Measurements from ENCODE around the gene ZNF383.
"Not testable (repeated sequence)": the region's sequence is repeated elsewhere in the genome, so short reads cannot be mapped to it uniquely, and the experiment has no call there.

The ZNF383 gene

DNA sequence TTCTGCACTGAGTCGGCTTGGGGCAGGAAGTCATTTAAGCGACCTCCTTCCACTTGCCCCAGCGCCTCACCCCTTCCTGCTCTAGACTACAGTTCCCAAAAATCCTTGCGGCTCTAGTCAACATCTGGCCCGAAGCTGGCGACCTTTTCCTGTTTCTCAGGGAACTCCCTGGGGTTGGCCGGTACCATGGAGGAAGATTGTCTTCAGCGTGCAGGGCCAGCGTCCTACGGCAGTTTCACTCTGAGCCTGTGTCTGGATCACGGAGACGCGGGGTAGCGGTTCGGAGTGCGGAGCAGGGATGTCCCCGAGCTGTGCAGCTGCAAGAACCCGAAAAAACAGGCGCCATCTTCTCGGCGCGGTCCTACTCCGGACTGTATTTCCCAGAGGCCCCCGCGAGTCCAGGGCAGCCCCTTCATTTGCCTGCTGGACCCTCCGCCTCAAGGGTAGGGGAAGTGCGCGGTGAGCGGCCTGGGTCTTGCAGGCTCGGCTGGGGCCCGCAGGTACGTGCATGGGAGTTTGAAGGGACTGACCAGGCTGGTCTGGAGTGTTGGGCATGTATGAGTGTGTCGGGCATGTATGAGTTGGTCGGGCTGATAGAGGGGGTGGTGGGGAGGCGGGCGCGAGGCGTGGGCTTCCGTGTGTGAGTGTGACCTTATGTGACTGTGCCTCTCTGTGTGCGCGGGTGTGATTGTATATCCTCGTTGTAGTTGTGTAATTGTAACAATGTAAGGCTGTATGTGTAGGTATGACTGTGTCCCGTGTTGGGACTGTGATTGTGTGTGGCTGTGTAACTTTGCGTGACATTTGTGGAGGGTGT, at the start of gene ZNF383:
TSS of gene ZNF383 (plus strand) at position 440 of the 817 bp plus-strand sequence. CDS start 12,240 bp downstream, outside the sequence.
- peak; percentile 70 for DNase-seq (ENCODE audit: low read depth)

DNA sequence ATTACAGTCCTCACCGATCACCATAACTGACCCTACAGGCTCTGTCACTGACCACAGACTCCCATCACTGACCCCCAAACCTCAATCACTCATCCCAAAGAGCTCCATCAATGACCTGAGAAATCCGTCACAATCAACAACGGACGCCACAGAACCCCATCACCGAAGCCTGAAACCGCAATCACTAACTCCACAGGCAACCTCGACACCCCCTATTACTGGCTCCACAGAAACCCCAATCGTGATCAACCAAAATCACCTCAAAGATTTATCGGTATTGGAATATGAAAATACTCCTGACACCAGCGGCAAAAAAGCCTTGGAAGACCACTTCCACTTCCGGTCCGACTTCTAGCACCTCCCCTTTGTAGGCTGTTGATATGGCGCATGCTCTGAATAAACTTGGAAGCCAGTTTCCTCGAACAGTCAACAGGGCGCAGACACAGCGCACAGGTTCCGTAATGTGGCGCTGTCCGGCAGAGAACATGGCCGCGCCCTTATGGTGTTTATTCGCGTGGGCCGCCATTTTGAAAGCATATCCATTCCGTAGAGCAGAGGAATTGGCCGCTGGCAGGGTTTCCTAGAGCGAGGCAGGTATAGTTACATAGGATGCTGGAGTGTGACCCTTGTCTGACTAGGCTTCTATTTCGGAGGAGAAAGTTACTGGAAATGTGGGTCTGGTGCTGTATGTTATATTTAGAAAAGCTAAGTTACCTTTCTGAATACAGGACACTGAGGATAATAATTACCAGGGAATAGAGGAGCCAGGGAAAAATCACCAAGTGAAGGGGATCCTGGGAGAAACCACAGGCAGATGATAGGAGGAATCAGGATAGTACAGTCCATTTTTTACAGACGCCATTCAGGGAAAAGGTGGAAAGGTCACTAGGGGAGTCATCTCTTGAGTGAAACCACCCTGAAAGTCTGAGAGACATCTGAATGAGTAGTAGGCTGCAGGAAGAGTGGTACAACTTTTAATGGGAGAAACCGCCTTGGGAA, 45.3 kb upstream of the ZNF383 start, which contains the start of gene ZNF585A:
TSS of gene ZNF585A (minus strand) at position 328 of the 999 bp plus-strand sequence. CDS start 2,785 bp downstream, outside the sequence.
- DNase-seq (ENCODE audit: low read depth), result peak; percentile 83

DNA sequence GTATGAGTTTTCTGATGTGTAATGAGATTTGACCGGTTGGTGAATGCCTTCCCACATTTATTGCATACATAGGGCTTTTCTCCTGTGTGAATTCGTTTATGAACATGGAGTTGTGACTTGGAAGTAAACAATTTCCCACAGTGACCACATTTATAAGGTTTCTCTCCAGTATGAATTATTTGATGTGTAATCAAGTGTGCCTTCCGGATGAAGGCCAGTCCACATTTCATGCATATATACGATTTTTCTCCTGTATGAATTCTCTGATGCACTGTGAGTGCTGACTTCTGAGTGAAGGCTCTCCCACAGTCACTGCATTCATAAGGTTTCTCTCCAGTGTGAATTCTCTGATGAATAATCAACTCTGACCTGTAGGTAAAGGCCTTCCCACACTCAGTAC, 31.9 kb upstream of the ZNF383 start:
- not testable (repeated sequence) for DNase-seq (ENCODE audit: low read depth)

GRCh38 chr19:37195248-37195647, 22.8 kb upstream of the ZNF383 start:
- DNase-seq (ENCODE audit: low read depth), result not testable (repeated sequence)

DNA sequence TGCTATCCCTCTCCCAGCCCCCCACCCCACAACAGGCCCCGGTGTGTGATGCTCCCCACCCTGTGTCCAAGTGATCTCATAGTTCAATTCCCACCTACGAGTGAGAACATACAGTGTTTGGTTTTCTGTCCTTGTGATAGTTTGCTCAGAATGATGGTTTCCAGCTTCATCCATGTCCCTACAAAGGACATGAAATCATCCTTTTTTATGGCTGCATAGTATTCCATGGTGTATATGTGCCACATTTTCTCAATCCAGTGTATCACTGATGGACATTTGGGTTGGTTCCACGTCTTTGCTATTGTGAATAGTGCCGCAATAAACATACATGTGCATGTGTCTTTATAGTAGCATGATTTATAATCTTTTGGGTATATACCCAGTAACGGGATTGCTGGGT, 20.9 kb upstream of the ZNF383 start:
- not testable (repeated sequence) for DNase-seq (ENCODE audit: low read depth)

GRCh38 chr19:37197768-37198167, 20.2 kb upstream of the ZNF383 start:
- DNase-seq (ENCODE audit: low read depth), result no peak

GRCh38 chr19:37217480-37217774, 587 bp upstream of the ZNF383 start:
- no peak for DNase-seq (ENCODE audit: low read depth)

DNA sequence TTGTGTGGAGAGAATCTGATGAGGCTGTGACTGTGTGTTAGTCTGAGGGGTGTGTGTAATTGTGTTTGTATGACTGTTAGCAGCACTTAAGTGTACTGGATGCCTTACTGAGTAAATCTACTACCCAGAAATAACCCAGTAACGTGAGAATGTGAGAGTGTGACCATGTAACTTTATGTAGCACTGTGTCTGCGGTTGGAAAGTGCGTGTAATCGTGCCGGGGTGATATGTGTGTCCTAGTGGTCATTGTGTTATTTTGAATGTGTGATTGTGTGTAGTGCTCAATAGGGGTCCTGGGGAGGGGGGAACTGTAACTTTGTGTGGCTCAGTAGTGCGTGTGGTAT, 550 bp downstream of the ZNF383 start:
- DNase-seq (ENCODE audit: low read depth), result no peak

DNA sequence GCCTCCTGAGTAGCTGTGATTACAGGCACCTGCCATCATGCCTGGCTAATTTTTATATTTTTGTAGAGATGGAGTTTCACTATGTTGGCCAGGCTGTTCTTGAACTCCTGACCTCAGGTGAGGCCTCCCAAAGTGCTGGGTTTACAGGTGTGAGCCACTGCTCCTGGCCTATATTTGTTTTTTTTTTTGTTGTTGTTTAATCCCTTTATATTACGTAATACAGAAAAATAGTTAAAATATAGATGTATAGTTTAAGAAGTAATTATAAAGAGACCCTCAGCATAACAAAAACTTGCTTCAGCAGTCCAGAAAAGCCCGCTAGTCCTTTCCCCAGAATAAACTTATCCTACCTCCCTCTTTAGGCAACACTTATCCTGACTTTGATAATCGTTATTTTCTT, 2.4 kb downstream of the ZNF383 start:
- no peak for DNase-seq (ENCODE audit: low read depth)

- DNase-seq (ENCODE audit: low read depth), result no peak
Observed at GRCh38 chr19:37221136-37221535, 3.1 kb downstream of the ZNF383 start.

- no peak for DNase-seq (ENCODE audit: low read depth)
Observed at GRCh38 chr19:37226248-37226647, 8.2 kb downstream of the ZNF383 start.

- peak; percentile 9 for DNase-seq (ENCODE audit: low read depth)
Observed at GRCh38 chr19:37227996-37228395, 10.0 kb downstream of the ZNF383 start.

GRCh38 chr19:37243206-37243632, 25.2 kb downstream of the ZNF383 start:
- no peak for DNase-seq (ENCODE audit: low read depth)

DNA sequence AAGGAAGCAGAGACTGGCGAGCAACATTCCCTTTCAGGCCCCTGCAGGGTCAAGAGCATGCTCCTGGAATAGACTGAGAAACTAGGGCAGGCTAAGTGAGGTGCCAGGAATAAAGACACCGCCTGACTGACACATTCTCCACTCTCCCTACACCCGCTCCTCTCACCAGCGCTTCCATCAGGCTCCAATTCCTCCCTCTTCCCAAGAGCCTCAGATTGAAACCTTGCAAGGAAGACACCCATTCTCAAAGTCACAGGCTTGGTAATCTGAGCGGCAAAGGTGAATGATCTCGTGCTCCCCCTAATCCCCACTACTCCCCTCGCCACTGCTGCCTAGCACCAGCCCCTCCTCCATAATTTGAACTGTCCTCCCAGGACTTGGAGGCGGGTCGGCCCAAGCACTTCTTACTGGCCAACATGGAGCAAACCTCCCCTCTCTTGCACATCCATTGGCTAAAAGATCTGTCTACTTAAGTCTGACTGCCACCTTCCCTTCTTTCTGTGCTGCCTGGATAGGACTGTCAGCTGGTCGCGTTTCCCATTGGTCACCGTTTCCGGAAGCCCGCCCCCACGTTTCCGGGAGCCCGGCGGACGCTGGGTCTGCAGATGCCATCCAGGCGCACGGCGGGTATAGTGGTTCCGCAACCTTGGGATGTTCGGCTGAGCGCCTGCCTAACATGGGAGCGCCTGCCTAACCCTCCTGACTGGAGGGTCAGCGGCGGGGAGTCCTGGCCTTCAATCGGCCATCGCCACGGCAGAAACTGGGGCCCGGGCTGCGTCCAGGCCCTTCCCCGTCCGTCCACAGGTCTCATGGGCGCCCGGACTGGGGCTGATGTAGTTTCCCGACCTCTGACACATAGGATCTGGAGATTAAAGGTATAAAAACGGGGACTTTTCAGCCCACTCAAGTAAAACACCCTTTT, 33.6 kb downstream of the ZNF383 start:
- DNase-seq (ENCODE audit: low read depth), result peak; percentile 0

DNA sequence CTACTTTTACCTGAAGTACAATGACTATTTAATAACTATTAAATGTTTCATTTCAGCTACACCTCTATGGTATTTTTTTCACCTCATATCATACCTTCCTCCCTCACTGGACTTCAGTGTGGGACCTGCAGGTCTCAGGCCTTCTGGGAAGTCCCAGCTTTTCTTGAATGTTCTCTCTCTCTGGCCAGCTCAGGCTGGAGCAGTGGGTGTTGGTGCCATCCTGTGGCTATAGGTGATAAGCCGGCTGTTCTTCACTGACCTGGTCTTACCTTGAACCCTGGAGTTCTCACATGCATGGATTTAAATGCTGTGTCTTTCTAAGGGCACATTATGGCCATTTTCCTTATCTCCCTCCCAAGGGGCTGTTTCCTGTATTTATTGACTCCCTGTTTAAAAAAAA, 45.0 kb downstream of the ZNF383 start:
- DNase-seq (ENCODE audit: low read depth), result not testable (repeated sequence)

- not testable (repeated sequence) for DNase-seq (ENCODE audit: low read depth)
Observed at GRCh38 chr19:37267005-37267404, 49.0 kb downstream of the ZNF383 start.

- not testable (repeated sequence) for DNase-seq (ENCODE audit: low read depth)
Observed at GRCh38 chr19:37267755-37268154, 49.7 kb downstream of the ZNF383 start.

GRCh38 chr19:37280656-37281055, 62.6 kb downstream of the ZNF383 start:
- DNase-seq (ENCODE audit: low read depth), result not testable (repeated sequence)

DNA sequence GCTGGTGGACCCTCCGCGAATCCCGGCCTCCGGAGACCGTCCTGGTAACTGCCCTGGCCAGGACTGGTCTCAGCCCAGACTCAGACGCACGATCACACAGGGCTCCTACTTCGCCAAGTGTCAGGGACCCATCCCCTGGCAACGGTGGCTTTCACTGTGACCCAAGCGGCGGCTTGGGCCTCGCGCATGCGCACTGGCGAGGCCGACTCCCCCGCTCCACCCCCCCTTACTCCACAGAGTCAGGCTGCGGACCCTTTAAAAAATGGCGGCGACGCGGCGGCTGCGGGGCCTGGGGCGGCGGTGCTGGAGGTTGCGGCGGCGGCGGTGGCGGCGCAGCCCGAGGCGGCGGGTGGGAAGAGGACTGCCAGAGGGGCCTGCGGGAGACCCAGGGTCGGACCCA, 66.0 kb downstream of the ZNF383 start:
- DNase-seq (ENCODE audit: low read depth), result not testable (repeated sequence)

- DNase-seq (ENCODE audit: low read depth), result not testable (repeated sequence)
Observed at GRCh38 chr19:37289229-37289628, 71.2 kb downstream of the ZNF383 start.
